K562 (cell line): ENCODE data around the gene CRAMP1. TPM values are rescaled to one million over a fixed set of nuclear protein-coding genes. Genes with fewer than 3 reads are reported as not detected.

Experiments
- ATAC-seq: fragments of 200-7000 bp; cut with Tn5 transposase; 3 replicates; pipeline ENCODE4 v1.9.1; 2020; ENCODE audit warnings: moderate library complexity
- BruUV-seq: library from RNA; stranded (reverse); fragments of 400-500 nt; replicated peaks from 2 replicates; lab custom pipeline; 2021; lab: Mats Ljungman, UMichigan
- CTCF ChIA-PET: fragments of 300-600 bp; formaldehyde crosslinking; extraction: SDS; loops from one replicate; lab custom pipeline; 2021; ENCODE audit warnings: low intra/inter-chr PET ratio; lab: Yijun Ruan, JAX
- POLR2A ChIA-PET: fragments of 300-600, 350-650 bp; sonication (Branson Sonifier 250); formaldehyde crosslinking; extraction: SDS; loops from one replicate; lab custom pipeline; 2021; ENCODE audit warnings: antibody characterized with exemption, inconsistent platforms; lab: Yijun Ruan, JAX
- DNase-seq, 4 experiments: peaks; one replicate each; pipeline versions ENCODE4 v3.0.0 to v3.0.0-alpha.2; 2011 to 2018; ENCODE audit warnings: low spot score in 3 of 4, mixed read lengths in 3 of 4; ENCODE audit errors: extremely low read depth in 1 of 4
- FAIRE-seq: peaks from 2 replicates; lab custom pipeline; 2011; peaks lifted over from hg19 to GRCh38; lab: Jason Lieb, UNC
- H2AFZ ChIP-seq: 2 replicates; pipeline ENCODE4 v1.6.0; 2011; ENCODE audit warnings: low read depth, low read length, control low read depth, inconsistent platforms
- H3K27ac ChIP-seq: fragments of 200-600 bp; 3 replicates; pipeline ENCODE4 v1.8.0; 2011; ENCODE audit warnings: low read depth, mild to moderate bottlenecking, control low read depth, inconsistent platforms, low read length, moderate library complexity, mixed read lengths; ENCODE audit errors: extremely low read depth
- H3K27me3 ChIP-seq, 2 experiments: fragments of 300-600 bp in 1 of 2; 2 replicates in 1 of 2; 3 replicates in 1 of 2; pipeline versions ENCODE4 v1.6.0 to v1.8.0; 2011; ENCODE audit warnings: inconsistent platforms in 2 of 2, low read length in 2 of 2, mild to moderate bottlenecking in 1 of 2, mixed read lengths in 1 of 2, moderate library complexity in 1 of 2; ENCODE audit not compliant: control insufficient read depth in 2 of 2, insufficient read depth in 2 of 2
- H3K36me3 ChIP-seq: fragments of 300-600 bp; 3 replicates; pipeline ENCODE4 v1.8.0; 2011; ENCODE audit warnings: mild to moderate bottlenecking, low read length, inconsistent platforms; ENCODE audit not compliant: control insufficient read depth, insufficient read depth
- H3K4me1 ChIP-seq, 2 experiments: fragments of 200-600 bp in 1 of 2; replicated peaks in 1 of 2; 2 replicates in 1 of 2; 3 replicates in 1 of 2; pipeline versions ENCODE4 v1.5.1 to v1.8.0; 2011; ENCODE audit warnings: inconsistent platforms in 2 of 2, low read length in 2 of 2, mild to moderate bottlenecking in 1 of 2, mixed read lengths in 1 of 2, moderate library complexity in 1 of 2; ENCODE audit not compliant: control insufficient read depth in 2 of 2, insufficient read depth in 2 of 2
- H3K4me2 ChIP-seq: 2 replicates; pipeline ENCODE4 v1.6.1; 2011; ENCODE audit warnings: low read length, control low read depth, inconsistent platforms, mixed read lengths; ENCODE audit not compliant: insufficient read depth
- H3K4me3 ChIP-seq: fragments of 200-600 bp; sonication (generic), shearing (Covaris generic); 2 replicates; pipeline ENCODE4 v1.5.1; 2016; ENCODE audit warnings: control low read depth, inconsistent platforms
- H3K79me2 ChIP-seq: fragments of 200-600 bp; 3 replicates; pipeline ENCODE4 v1.8.0; 2011; ENCODE audit warnings: low read length, inconsistent platforms; ENCODE audit not compliant: control insufficient read depth, insufficient read depth
- H3K9ac ChIP-seq, 2 experiments: 2 replicates each; pipeline versions ENCODE4 v1.6.0 to v1.6.1; 2011; ENCODE audit warnings: low read depth in 2 of 2, low read length in 2 of 2, control low read depth in 1 of 2, inconsistent platforms in 1 of 2, mild to moderate bottlenecking in 1 of 2, mixed read lengths in 1 of 2; ENCODE audit not compliant: insufficient read depth in 1 of 2
- H3K9me1 ChIP-seq: one replicate; pipeline ENCODE4 v1.6.0; 2011; ENCODE audit warnings: inconsistent platforms, mild to moderate bottlenecking, low read length, moderate library complexity; ENCODE audit not compliant: control insufficient read depth, insufficient read depth
- H3K9me3 ChIP-seq: replicated peaks from 2 replicates; pipeline ENCODE4 v1.5.1; 2011; ENCODE audit warnings: low read depth, low read length, inconsistent platforms; ENCODE audit not compliant: control insufficient read depth, insufficient read depth
- H4K20me1 ChIP-seq: replicated peaks from 2 replicates; pipeline ENCODE4 v1.6.1; 2011; ENCODE audit warnings: low read length, inconsistent platforms, mixed read lengths; ENCODE audit not compliant: control insufficient read depth, insufficient read depth
- HNRNPUL1 ChIP-seq: fragments of 200-400 bp; formaldehyde crosslinking; IDR thresholded peaks from 2 replicates; pipeline ENCODE4 v1.6.1; 2017; ENCODE audit warnings: low read length
- MAFK ChIP-seq: IDR thresholded peaks from 2 replicates; pipeline ENCODE4 v1.6.1; 2011; ENCODE audit warnings: low read length, improper control_type of control experiment
- MTA3 ChIP-seq: fragments of 450-650 bp; formaldehyde crosslinking; IDR thresholded peaks from 2 replicates; pipeline ENCODE4 v1.6.1; 2017; ENCODE audit warnings: mild to moderate bottlenecking, borderline replicate concordance
- PRPF4 ChIP-seq: fragments of 200-400 bp; formaldehyde crosslinking; IDR thresholded peaks from one replicate; pipeline ENCODE4 v1.6.1; 2017; ENCODE audit warnings: low read length, low read depth, mild to moderate bottlenecking; ENCODE audit not compliant: insufficient read depth, poor library complexity, severe bottlenecking
- SAP30 ChIP-seq: fragments of 200-600 bp; sonication (generic); IDR thresholded peaks from 2 replicates; pipeline ENCODE4 v1.6.1; 2012; ENCODE audit warnings: borderline replicate concordance, low read depth, mild to moderate bottlenecking, moderate library complexity, low read length, control low read depth, inconsistent platforms; ENCODE audit not compliant: insufficient read depth, poor library complexity, severe bottlenecking
- SRSF3 ChIP-seq: fragments of 200-400 bp; formaldehyde crosslinking; IDR thresholded peaks from 2 replicates; pipeline ENCODE4 v1.6.1; 2016; ENCODE audit warnings: mild to moderate bottlenecking, low read length, moderate library complexity; ENCODE audit not compliant: insufficient read depth
- TBL1XR1 ChIP-seq, 2 experiments: IDR thresholded peaks; 2 replicates each; pipeline ENCODE4 v1.6.1; 2012; ENCODE audit warnings: improper control_type of control experiment in 2 of 2, low read length in 2 of 2, mild to moderate bottlenecking in 1 of 2
- THAP7 ChIP-seq: fragments of 250-450 bp; sonication (Bioruptor Pico); IDR thresholded peaks from 2 replicates; pipeline ENCODE4 v1.5.0; 2021
- ZNF551 ChIP-seq: fragments of 250-450 bp; sonication (Bioruptor Pico); IDR thresholded peaks from 2 replicates; pipeline ENCODE4 v1.5.0; 2021; ENCODE audit warnings: mild to moderate bottlenecking, moderate library complexity
- ZNF766 ChIP-seq: fragments of 200-800 bp; sonication (Bioruptor generic); conservative IDR thresholded peaks from 2 replicates; pipeline ENCODE4 v1.6.1; 2016; ENCODE audit warnings: missing genetic modification characterization, missing compliant biosample characterization
- whole genome bisulfite sequencing: fragments of 100-300 bp; shearing (Covaris generic); methylation state at CpG from one replicate; pipeline ENCODE4 v1.1.6; 2016; ENCODE audit warnings: low coverage, mixed read lengths; ENCODE audit not compliant: insufficient coverage; ENCODE audit errors: missing lambda C conversion rate; 5-methylcytosine and 5-hydroxymethylcytosine counted together
- in situ Hi-C: fragments of 300-500 bp; cut with MboI; formaldehyde crosslinking; loops from 4 replicates; pipeline ENCODE4 v1.15.0; 2018; ENCODE audit warnings: inconsistent platforms, mixed read lengths
- intact Hi-C: fragments of 100-400 bp; cut with micrococcal nuclease; formaldehyde crosslinking; loops from 2 replicates; pipeline ENCODE4 v1.14.2; 2022
- polyA plus RNA-seq, 8 experiments: library from polyadenylated mRNA; depleted of rRNA in 4 of 8; stranded (reverse) in 5 of 8; unstranded in 3 of 8; fragments of >200 nt; fragmentation: Nextera tagmentation in 2 of 8; fragmentation: Illumina TruSeq in 1 of 8; extraction: Ambion mirVana in 2 of 8; extraction: Trizol in 1 of 8; gene quantifications; 2 replicates each; pipeline versions ENCODE4 v1.2.1 to v1.2.3, GENCODE V29; 2011 to 2014; ENCODE audit warnings: inconsistent platforms in 1 of 8, missing spikeins in 1 of 8
- total RNA-seq, 7 experiments: library from RNA; depleted of rRNA in 6 of 7; stranded (reverse); fragments of >200 nt in 6 of 7; fragmentation: Illumina TruSeq in 2 of 7; extraction: Trizol in 2 of 7; gene quantifications; 2 replicates each; pipeline versions ENCODE4 v1.2.1 to v1.2.3, GENCODE V29; 2011 to 2021; ENCODE audit warnings: low replicate concordance in 1 of 7

CRAMP1 gene
- total and polyA plus RNA-seq, 9 of the 15 experiments (the other 6 are each of a cell fraction or from before 2014, with no cell fraction given): 0.52 to 20.8 (median 7.5) TPM

GRCh38 chr16:1654505-1655268 is 42.5 kb downstream of the CRAMP1 start:
- Histone ChIP-seq H3K36me3 (peaks cover 92% of the 10 kb centered on the region; the same call in 2 of the 3 replicates), H3K27ac (no peak overlapping the region), H3K4me3 (no peak overlapping the region), H3K4me2 (no peak overlapping the region), H3K9me3 (peaks cover 4% of the 10 kb centered on the region; the same call in 1 of the 2 replicates), H3K4me1 (peaks cover 0 to 36% of the 10 kb centered on the region in 2 experiments; a peak in 3 of 5 replicates), H3K9ac (peak overlapping the region in 1 of 2 experiments; percentile 35; a peak in 2 of 4 replicates), H4K20me1 (peaks cover 3% of the 10 kb centered on the region; the same call in 1 of the 2 replicates), H3K79me2 (no peaks in the 10 kb centered on the region; the same call in 2 of the 3 replicates), H3K9me1 (no peaks in the 10 kb centered on the region), H3K27me3 (no peaks in the 10 kb centered on the region), H2AFZ (no peak overlapping the region)
- TF ChIP-seq MAFK (no peak), ZNF766 (CRISPR knock-in tag) (no peak), HNRNPUL1 (no peak), PRPF4 (no peak), THAP7 (CRISPR knock-in tag) (no peak), SRSF3 (no peak), TBL1XR1 (IDR thresholded peaks at IDR 0.05; ENCODE audit: low read length in 2 of 2) (no peak), SAP30 (no peak), MTA3 (no peak), ZNF551 (CRISPR knock-in tag) (no peak)
- WGBS: 94% methylated on average over 32 of the region's 32 CpGs
- intact Hi-C loops: no loop called here
- ATAC-seq (no peak), DNase-seq (no peak), FAIRE-seq (no peak)
- POLR2A ChIA-PET: interaction anchor here (0.5 kb wide), 2 partner anchors 23 to 73 kb away, joined by 3 read pairs; partner anchors contain the start of gene JPT2
- CTCF ChIA-PET: no interaction called here
- no TSS peak for BruUV-seq
- in situ Hi-C loops: no loop called here
